Uterus (tissue), 4 donors: ENCODE data around the gene VKORC1. TPM values are rescaled to one million over a fixed set of nuclear protein-coding genes. Genes with fewer than 3 reads are reported as not detected.

Experiments used
- DNase-seq, 2 donors: peaks; one replicate each; pipeline ENCODE4 v3.0.0-alpha.2; 2019 to 2020
- H3K27ac ChIP-seq, 2 donors: fragments of 200-600 bp; sonication (generic); 1 replicate in 1 of 2; 2 replicates in 1 of 2; pipeline ENCODE4 v1.5.1; 2016 to 2018
- H3K27me3 ChIP-seq, 2 donors: fragments of 200-600 bp; sonication (generic); one replicate each; pipeline ENCODE4 v1.5.1; 2018 to 2019; ENCODE audit warnings: control low read depth in 1 of 2
- H3K36me3 ChIP-seq, 2 donors: fragments of 200-600 bp; sonication (generic); one replicate each; pipeline ENCODE4 v1.5.1; 2019; ENCODE audit warnings: control low read depth in 1 of 2
- H3K4me1 ChIP-seq, 2 donors: fragments of 200-600 bp; sonication (generic); one replicate each; pipeline ENCODE4 v1.5.1; 2018 to 2019; ENCODE audit warnings: control low read depth in 1 of 2
- H3K4me3 ChIP-seq, 2 donors: fragments of 200-600 bp; sonication (generic); 1 replicate in 1 of 2; 2 replicates in 1 of 2; pipeline ENCODE4 v1.5.1; 2018 to 2019; ENCODE audit warnings: mild to moderate bottlenecking in 1 of 2
- H3K9me3 ChIP-seq, 2 donors: fragments of 200-600 bp; sonication (generic); one replicate each; pipeline ENCODE4 v1.5.1; 2019; ENCODE audit warnings: control low read depth in 1 of 2
- CTCF ChIP-seq, 4 experiments: fragments of 200-600 bp in 2 of 4; fragments of 450-650 bp in 2 of 4; sonication (generic) in 2 of 4; IDR thresholded peaks; one replicate each; pipeline ENCODE4 v1.5.1; 2016 to 2019; ENCODE audit warnings: antibody characterized with exemption in 4 of 4, mild to moderate bottlenecking in 2 of 4, moderate library complexity in 1 of 4
- POLR2A ChIP-seq, 2 donors: fragments of 450-650 bp; IDR thresholded peaks; one replicate each; pipeline ENCODE4 v1.6.1; 2016; ENCODE audit warnings: antibody characterized with exemption in 2 of 2, mild to moderate bottlenecking in 1 of 2, moderate library complexity in 1 of 2
- intact Hi-C: fragments of 100-400 bp; cut with DNase I; formaldehyde crosslinking; loops from one replicate; pipeline ENCODE4 v1.15.1; 2023; ENCODE audit warnings: low total_unique reads
- total RNA-seq, 4 donors: library from RNA; depleted of rRNA in 3 of 4; stranded (reverse); fragments of >200 nt in 3 of 4; gene quantifications; one replicate each; pipeline versions ENCODE4 v1.1.0 to v1.2.4, GENCODE V29; 2014 to 2023
- donor health status: DM: yes; HTN: yes; CAD: no.

VKORC1 gene
- total RNA-seq, 4 donors from 2014 or later: 68.7 to 81.8 (median 73.5) TPM

DNA sequence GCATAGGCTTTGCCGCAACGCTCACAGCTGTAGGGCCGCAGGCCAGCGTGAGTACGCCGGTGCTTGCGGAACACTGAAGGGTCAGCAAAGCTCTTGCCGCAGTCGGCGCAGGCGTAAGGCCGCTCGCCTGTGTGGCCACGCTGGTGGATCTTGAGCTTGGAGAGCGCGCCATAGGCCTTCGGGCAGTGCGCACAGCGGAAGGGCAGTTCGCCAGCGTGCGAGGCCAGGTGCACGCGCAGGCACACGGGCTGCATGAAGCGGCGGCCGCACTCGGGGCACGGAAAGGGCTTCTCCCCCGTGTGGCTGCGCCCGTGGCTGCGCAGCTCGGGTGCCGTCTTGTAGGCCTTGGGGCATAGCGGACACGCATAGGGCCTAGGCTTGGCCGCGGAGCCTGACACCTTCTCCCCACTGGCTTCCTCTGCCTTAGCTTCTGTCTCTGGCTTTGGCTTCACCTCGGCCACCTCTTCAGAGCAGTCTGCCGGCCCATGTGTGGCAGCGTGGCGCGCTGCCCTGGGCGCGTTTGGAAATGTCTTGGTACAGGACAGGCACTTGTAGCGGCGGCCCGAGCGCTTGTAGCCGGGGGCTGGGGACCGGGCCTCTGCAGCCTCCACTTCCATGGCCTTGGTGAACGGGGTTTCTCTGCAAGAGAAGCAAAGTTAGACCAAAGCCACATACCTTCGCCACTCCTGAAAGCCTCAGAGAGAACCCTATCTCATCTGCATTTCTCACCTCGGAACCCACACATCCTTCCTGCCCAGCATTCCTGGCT lies 30.6 kb downstream of the VKORC1 start:
- H3K27me3 ChIP-seq: no peaks in the 10 kb centered on the region
- no peaks in the 10 kb centered on the region for H3K9me3 ChIP-seq
- H3K4me1 ChIP-seq: no peaks in the 10 kb centered on the region
- TF ChIP-seq POLR2A (IDR thresholded peaks at IDR 0.05) (no peak), CTCF (IDR thresholded peaks at IDR 0.05) (no peak)
- H3K4me3 ChIP-seq: no peak overlapping the region
- intact Hi-C loops: no loop called here
- no peaks in the 10 kb centered on the region for H3K36me3 ChIP-seq
- H3K27ac ChIP-seq: peak overlapping the region; percentile 52 to 69
- DNase-seq: no peak

DNA sequence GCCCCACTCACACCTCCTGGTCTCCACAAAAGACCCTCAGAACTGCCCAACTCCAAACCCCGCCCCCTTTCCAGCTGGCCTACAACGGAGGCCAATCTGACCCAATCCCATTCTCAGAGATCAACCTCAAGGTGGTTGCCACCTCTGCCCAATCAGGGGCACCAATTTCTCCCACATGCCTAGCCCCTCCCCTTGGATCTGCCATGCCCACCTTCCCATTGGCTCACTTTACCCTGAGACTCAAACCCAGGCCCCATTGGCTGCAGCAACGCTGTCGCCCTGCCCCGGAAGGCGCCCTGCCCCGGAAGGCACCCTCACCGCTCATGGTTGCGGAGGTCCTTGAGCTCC lies 31.1 kb downstream of the VKORC1 start:
- Histone ChIP-seq H3K4me1 (no peaks in the 10 kb centered on the region), H3K4me3 (no peak overlapping the region), H3K27me3 (no peaks in the 10 kb centered on the region), H3K27ac (no peak overlapping the region), H3K36me3 (no peaks in the 10 kb centered on the region), H3K9me3 (no peaks in the 10 kb centered on the region)
- intact Hi-C loops: no loop called here
- no peak for DNase-seq
- TF ChIP-seq POLR2A (IDR thresholded peaks at IDR 0.05) (no peak), CTCF (IDR thresholded peaks at IDR 0.05) (no peak)

DNA sequence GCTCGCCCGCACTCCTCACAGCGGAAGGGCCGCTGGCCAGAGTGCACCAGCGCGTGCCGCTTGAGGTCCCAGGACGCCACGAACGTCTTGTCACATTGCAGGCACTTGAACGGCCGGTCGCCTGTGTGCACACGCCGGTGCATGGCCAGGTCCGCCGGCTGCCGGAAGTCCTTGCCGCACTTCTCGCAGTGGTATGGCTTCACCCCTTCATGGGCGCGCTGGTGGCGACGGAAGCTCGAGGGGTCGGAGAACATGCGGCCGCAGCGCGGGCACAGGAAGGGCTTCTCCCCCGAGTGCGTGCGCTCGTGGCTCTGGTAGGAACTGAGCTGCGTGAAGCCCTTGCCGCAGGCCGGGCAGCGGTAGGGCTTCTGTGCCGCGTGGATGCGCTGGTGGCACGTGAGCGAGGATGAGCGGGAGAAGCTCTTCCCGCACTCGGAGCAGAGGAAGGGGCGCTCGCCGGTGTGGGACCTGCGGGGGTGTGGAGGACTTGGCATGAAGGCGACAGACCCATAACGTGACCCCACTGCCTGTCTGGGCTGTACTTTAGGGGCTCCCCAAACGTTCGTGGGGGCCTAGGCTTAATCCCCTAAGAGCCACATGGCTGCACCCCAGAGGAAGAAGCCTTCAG lies 32.7 kb downstream of the VKORC1 start:
- Histone ChIP-seq H3K27me3 (no peaks in the 10 kb centered on the region), H3K27ac (no peak overlapping the region), H3K4me1 (no peaks in the 10 kb centered on the region), H3K4me3 (no peak overlapping the region), H3K36me3 (no peaks in the 10 kb centered on the region), H3K9me3 (no peaks in the 10 kb centered on the region)
- DNase-seq: no peak
- no peak for TF ChIP-seq POLR2A (IDR thresholded peaks at IDR 0.05)
- no peak for TF ChIP-seq CTCF (IDR thresholded peaks at IDR 0.05)
- intact Hi-C loops: no loop called here

DNA sequence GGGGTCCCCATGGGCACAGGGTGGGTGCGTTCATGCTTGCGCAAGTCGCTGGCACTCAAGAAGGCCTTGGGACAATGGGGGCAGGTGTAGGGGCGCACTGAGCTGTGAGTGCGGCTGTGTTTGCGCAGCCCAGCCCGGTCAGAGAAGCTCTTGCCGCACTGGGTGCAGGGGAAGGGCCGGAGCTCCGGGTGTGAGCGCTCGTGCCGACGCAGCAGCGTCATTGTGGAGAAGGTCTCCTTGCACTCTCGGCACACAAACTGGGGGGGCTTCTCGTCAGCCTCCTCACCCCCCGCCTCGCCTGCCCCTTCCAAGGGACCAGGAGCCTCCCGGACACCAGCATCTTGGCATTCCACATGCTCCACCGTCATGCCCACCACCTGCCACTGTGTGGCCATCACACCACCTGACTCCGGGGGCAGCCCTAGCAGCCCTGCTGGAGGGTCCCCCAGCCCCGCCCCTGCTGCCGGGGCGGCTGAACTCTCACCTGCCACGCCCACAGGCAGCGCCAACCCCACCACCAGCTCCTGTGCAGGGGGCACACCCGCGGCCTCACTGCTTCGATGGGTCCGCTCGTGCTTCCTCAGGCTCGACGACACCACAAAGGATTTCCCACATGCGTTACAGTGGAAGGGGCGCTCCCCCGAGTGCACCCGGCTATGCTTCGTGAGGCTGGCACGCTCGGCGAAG lies 33.3 kb downstream of the VKORC1 start:
- H3K9me3 ChIP-seq: no peaks in the 10 kb centered on the region
- no peak overlapping the region for H3K4me3 ChIP-seq
- no peak for DNase-seq
- H3K4me1 ChIP-seq: no peaks in the 10 kb centered on the region
- no peak overlapping the region for H3K27ac ChIP-seq
- H3K36me3 ChIP-seq: no peaks in the 10 kb centered on the region
- TF ChIP-seq POLR2A (IDR thresholded peaks at IDR 0.05) (no peak), CTCF (IDR thresholded peaks at IDR 0.05) (no peak)
- intact Hi-C loops: no loop called here
- H3K27me3 ChIP-seq: no peaks in the 10 kb centered on the region

DNA sequence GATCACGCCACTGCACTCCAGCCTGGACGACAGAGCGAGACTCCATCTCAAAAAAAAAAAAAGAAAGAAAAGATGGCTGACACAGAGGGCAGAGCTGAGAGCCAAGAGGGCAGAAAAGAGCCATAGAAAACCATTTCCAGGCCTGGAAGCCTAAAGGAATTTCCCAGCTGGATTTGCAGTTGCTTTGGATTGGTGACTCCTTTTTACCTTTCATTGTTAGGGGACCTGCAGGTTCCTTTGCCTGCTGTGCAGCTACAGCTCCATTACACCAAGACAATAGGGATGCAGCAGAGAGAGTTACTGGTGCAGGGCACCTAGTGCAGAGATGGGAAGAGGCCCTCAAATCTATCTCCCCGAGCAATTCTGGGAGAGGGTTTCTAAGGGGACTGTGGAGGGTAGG lies 39.0 kb downstream of the VKORC1 start:
- H3K36me3 ChIP-seq: no peaks in the 10 kb centered on the region
- no peaks in the 10 kb centered on the region for H3K4me1 ChIP-seq
- intact Hi-C loops: no loop called here
- no peak for DNase-seq
- H3K4me3 ChIP-seq: no peak overlapping the region
- TF ChIP-seq POLR2A (IDR thresholded peaks at IDR 0.05): no peak
- no peak for TF ChIP-seq CTCF (IDR thresholded peaks at IDR 0.05)
- H3K27me3 ChIP-seq: no peaks in the 10 kb centered on the region
- no peaks in the 10 kb centered on the region for H3K9me3 ChIP-seq
- H3K27ac ChIP-seq: no peak overlapping the region
